Measurements from ENCODE around the gene THRSP.
"Not testable (repeated sequence)": the region's sequence is repeated elsewhere in the genome, so short reads cannot be mapped to it uniquely, and the experiment has no call there.

DNA sequence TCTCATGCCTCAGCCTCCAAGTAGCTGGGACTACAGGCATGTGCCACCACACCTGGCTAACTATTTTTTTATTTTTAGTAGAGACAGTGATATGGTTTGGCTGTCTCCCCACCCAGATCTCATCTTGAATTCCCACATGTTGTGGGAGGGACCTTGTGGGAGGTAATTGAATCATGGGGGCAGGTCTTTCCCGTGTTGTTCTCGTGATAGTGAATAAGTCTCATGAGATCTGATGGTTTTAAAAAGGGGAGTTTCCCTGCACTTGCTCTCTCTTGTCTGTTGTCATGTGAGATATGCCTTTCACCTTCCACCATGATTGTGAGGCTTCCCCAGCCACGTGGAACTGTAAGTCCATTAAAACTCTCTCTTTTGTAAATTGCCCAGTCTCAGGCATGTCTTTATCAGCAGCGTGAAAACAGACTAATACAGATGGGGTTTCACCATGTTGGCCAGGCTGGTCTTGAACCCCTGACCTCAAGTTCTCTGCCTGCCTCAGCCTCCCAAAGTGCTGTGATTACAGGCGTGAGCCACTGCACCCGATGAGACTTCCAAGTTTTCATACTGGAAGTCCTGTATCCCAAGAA lies 48.6 kb upstream of the THRSP start:
- not testable (repeated sequence) for TF ChIP-seq STAT1 (conservative IDR thresholded peaks at IDR 0.05); MXI1 (IDR thresholded peaks at IDR 0.05; ENCODE audit: low read depth, low read length); SMC3 (IDR thresholded peaks at IDR 0.05; ENCODE audit: borderline replicate concordance, low read length)
- TF ChIP-seq, protein P1, sequence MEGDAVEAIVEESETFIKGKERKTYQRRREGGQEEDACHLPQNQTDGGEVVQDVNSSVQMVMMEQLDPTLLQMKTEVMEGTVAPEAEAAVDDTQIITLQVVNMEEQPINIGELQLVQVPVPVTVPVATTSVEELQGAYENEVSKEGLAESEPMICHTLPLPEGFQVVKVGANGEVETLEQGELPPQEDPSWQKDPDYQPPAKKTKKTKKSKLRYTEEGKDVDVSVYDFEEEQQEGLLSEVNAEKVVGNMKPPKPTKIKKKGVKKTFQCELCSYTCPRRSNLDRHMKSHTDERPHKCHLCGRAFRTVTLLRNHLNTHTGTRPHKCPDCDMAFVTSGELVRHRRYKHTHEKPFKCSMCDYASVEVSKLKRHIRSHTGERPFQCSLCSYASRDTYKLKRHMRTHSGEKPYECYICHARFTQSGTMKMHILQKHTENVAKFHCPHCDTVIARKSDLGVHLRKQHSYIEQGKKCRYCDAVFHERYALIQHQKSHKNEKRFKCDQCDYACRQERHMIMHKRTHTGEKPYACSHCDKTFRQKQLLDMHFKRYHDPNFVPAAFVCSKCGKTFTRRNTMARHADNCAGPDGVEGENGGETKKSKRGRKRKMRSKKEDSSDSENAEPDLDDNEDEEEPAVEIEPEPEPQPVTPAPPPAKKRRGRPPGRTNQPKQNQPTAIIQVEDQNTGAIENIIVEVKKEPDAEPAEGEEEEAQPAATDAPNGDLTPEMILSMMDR (IDR thresholded peaks at IDR 0.05 in 2 of 3, conservative IDR thresholded peaks at IDR 0.05 in 1 of 3; ENCODE audit: control insufficient read depth in 2 of 3, extremely low read depth in 1 of 3, insufficient read depth in 1 of 3, low read depth in 3 of 3, low read length in 3 of 3), result not testable (repeated sequence)
- TF ChIP-seq, protein P2, sequence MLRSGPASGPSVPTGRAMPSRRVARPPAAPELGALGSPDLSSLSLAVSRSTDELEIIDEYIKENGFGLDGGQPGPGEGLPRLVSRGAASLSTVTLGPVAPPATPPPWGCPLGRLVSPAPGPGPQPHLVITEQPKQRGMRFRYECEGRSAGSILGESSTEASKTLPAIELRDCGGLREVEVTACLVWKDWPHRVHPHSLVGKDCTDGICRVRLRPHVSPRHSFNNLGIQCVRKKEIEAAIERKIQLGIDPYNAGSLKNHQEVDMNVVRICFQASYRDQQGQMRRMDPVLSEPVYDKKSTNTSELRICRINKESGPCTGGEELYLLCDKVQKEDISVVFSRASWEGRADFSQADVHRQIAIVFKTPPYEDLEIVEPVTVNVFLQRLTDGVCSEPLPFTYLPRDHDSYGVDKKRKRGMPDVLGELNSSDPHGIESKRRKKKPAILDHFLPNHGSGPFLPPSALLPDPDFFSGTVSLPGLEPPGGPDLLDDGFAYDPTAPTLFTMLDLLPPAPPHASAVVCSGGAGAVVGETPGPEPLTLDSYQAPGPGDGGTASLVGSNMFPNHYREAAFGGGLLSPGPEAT (IDR thresholded peaks at IDR 0.05; ENCODE audit: low read depth), result not testable (repeated sequence)

All from GM12878 (cell line).